ENCODE results near the gene CADM1.

CADM1 gene

GRCh38 chr11:115425250-115425649, 79.0 kb downstream of the CADM1 start:
- no peak for TF ChIP-seq CTCF (IDR thresholded peaks at IDR 0.05; ENCODE audit: extremely low read depth, missing control alignments)
- DNase-seq (ENCODE audit: low spot score), result no peak

GRCh38 chr11:115423728-115424459, 80.3 kb downstream of the CADM1 start:
- no peak for TF ChIP-seq CTCF (IDR thresholded peaks at IDR 0.05; ENCODE audit: extremely low read depth, missing control alignments)
- DNase-seq (ENCODE audit: low spot score), result no peak

DNA sequence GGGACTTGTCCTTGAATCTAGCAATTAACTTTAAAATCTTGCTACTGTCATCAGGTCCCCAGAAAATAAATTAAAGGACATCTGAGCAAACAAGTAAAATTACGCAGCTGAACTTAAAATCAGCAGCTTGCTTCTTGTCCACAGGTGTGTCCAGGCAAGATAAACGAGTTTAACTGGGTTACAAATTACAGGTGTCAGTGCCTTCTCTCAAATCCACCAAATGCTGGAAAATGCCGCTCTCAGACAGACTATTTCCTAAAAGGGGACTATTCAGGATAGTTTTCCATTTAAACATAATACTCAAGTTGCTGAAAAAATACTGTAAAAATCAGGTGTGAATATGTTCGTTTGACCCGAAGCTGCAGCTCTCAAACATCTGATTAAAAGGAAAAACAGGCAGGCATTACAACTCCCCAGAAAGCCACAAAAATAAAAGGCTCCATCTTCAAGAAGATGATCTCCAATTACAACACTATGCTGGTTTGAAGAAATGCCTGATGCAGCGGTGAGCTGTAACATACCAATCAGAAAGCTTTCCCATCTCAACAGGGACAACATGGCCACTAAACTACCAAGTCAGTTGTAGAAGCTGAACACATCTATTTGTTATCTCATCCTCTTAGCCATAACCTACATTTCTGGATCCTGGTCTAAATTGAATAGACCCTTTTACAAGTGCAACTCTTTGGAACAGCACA, 82.1 kb downstream of the CADM1 start:
- TF ChIP-seq CTCF (IDR thresholded peaks at IDR 0.05; ENCODE audit: extremely low read depth, missing control alignments), result no peak
- no peak for DNase-seq (ENCODE audit: low spot score)

- no peak for DNase-seq (ENCODE audit: low spot score)
- TF ChIP-seq CTCF (IDR thresholded peaks at IDR 0.05; ENCODE audit: extremely low read depth, missing control alignments), result no peak
These were observed 82.7 kb downstream of the CADM1 start for GRCh38 chr11:115421352-115421991.

GRCh38 chr11:115420505-115420904, 83.7 kb downstream of the CADM1 start:
- TF ChIP-seq CTCF (IDR thresholded peaks at IDR 0.05; ENCODE audit: extremely low read depth, missing control alignments), result no peak
- DNase-seq (ENCODE audit: low spot score), result no peak

DNA sequence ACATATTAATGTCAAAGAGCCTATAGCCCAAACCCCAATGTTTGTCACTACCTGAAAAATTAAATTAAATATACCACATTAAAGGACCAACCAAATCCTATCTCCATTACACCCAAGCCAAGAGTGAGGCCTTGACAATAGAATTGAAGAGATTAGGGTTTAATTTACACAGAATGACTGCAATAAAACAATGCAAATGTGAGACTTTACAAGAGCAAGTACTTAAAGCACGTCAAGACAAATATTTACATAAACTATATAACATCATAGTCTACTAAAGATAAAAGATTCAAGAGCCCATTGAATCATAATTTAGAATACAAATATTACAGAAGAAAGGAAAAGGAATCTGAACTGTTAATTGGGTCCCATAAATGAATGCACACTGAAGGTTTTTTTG, 85.6 kb downstream of the CADM1 start:
- no peak for TF ChIP-seq CTCF (IDR thresholded peaks at IDR 0.05; ENCODE audit: extremely low read depth, missing control alignments)
- no peak for DNase-seq (ENCODE audit: low spot score)

DNA sequence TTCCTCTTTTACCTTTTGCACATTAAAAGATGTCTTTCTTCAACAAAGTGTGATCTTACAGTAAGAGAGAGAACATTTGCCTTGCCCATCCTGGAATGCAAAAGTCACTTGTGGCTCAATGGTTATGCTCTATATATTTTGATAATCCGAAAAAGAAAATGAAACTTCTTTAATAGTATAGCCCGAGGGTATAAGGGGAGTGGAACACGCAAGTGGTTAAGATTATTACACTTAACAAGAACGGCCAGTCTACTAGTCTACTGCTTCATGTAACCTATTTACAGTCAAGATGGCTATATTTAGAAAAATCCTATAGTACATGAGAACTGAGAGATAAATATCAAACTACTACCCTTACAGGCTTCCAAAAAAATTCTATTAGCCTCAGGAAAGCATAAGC, 86.1 kb downstream of the CADM1 start:
- TF ChIP-seq CTCF (IDR thresholded peaks at IDR 0.05; ENCODE audit: extremely low read depth, missing control alignments), result no peak
- no peak for DNase-seq (ENCODE audit: low spot score)

All from GM20000 (cell line).